Fibroblast of skin of right quadriceps (primary cell): ENCODE results near the gene PLSCR5.

Source experiments
- DNase-seq: peaks from one replicate; pipeline ENCODE4 v3.0.0-alpha.2; 2013

The PLSCR5 gene

GRCh38 chr3:146581951-146582467, 23.1 kb downstream of the PLSCR5 start:
- DNase-seq, result no peak

- DNase-seq, result no peak
These were observed 24.0 kb downstream of the PLSCR5 start for GRCh38 chr3:146581080-146581601.

- peak; percentile 49 for DNase-seq
These were observed 27.5 kb downstream of the PLSCR5 start for GRCh38 chr3:146577662-146578061.

GRCh38 chr3:146575636-146576035, 29.5 kb downstream of the PLSCR5 start:
- DNase-seq, result no peak

- no peak for DNase-seq
These were observed 31.0 kb downstream of the PLSCR5 start for GRCh38 chr3:146574173-146574572.

- peak; percentile 12 for DNase-seq
These were observed 35.8 kb downstream of the PLSCR5 start for GRCh38 chr3:146569314-146569713.

- no peak for DNase-seq
These were observed 39.0 kb downstream of the PLSCR5 start for GRCh38 chr3:146566138-146566537.

- DNase-seq, result no peak
These were observed 43.3 kb downstream of the PLSCR5 start for GRCh38 chr3:146561879-146562278.

- no peak for DNase-seq
These were observed 43.7 kb downstream of the PLSCR5 start for GRCh38 chr3:146561463-146561862.

- no peak for DNase-seq
These were observed 44.5 kb downstream of the PLSCR5 start for GRCh38 chr3:146560678-146561077.

GRCh38 chr3:146559388-146559787, 45.8 kb downstream of the PLSCR5 start:
- no peak for DNase-seq

GRCh38 chr3:146558781-146559180, 46.4 kb downstream of the PLSCR5 start:
- no peak for DNase-seq

GRCh38 chr3:146557745-146558144, 47.4 kb downstream of the PLSCR5 start:
- no peak for DNase-seq

- DNase-seq, result no peak
These were observed 49.8 kb downstream of the PLSCR5 start for GRCh38 chr3:146555311-146555710.

- peak; percentile 17 for DNase-seq
These were observed 50.9 kb downstream of the PLSCR5 start for GRCh38 chr3:146554151-146554760.

GRCh38 chr3:146550743-146551510, 54.2 kb downstream of the PLSCR5 start:
- DNase-seq, result peak; percentile 88

- DNase-seq, result no peak
These were observed 55.0 kb downstream of the PLSCR5 start for GRCh38 chr3:146550070-146550615.

- DNase-seq, result no peak
These were observed 57.8 kb downstream of the PLSCR5 start for GRCh38 chr3:146547235-146547835.

GRCh38 chr3:146546366-146546965, 58.7 kb downstream of the PLSCR5 start:
- DNase-seq, result no peak

GRCh38 chr3:146544929-146545528, 60.1 kb downstream of the PLSCR5 start:
- no peak for DNase-seq

GRCh38 chr3:146544002-146544928, 60.9 kb downstream of the PLSCR5 start, which contains the start of gene PLSCR1:
PLSCR1 (minus strand) TSS chr3:146544607; CDS start chr3:146536552, 8,055 bp downstream.
- DNase-seq, result peak; percentile 95
